ENCODE measurements around the gene TUBB2B.
"Not testable (repeated sequence)": the region's sequence is repeated elsewhere in the genome, so short reads cannot be mapped to it uniquely, and the experiment has no call there.

Gene TUBB2B

DNA sequence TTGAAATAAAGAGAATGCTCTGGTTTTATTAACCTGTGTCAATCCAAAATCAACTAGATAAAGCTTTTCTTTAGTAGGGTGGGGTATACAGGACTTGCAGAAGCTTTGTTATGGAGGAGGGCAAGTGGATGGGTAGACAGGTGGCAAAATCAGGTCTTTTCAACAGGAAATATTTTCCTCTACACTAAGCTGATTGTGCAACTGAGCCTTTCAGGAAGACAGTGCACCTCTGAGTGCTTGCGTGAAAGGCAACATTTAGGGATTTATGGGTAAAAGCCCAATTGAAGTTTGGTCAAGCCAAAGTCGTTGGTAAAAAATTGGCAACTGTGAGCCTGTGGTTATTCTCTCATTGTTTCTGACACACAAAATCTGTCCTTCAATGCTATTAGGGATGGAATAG, 46.3 kb downstream of the TUBB2B start:
- DNase-seq, result no peak
- Histone ChIP-seq H3K27me3 (replicated peaks) (no peaks in the 10 kb centered on the region), H3K36me3 (replicated peaks) (no peaks in the 10 kb centered on the region), H3K27ac (no peak overlapping the region), H3K4me3 (ENCODE audit: low read depth, low read length) (no peak overlapping the region)
- TF ChIP-seq, protein P1, sequence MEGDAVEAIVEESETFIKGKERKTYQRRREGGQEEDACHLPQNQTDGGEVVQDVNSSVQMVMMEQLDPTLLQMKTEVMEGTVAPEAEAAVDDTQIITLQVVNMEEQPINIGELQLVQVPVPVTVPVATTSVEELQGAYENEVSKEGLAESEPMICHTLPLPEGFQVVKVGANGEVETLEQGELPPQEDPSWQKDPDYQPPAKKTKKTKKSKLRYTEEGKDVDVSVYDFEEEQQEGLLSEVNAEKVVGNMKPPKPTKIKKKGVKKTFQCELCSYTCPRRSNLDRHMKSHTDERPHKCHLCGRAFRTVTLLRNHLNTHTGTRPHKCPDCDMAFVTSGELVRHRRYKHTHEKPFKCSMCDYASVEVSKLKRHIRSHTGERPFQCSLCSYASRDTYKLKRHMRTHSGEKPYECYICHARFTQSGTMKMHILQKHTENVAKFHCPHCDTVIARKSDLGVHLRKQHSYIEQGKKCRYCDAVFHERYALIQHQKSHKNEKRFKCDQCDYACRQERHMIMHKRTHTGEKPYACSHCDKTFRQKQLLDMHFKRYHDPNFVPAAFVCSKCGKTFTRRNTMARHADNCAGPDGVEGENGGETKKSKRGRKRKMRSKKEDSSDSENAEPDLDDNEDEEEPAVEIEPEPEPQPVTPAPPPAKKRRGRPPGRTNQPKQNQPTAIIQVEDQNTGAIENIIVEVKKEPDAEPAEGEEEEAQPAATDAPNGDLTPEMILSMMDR (IDR thresholded peaks at IDR 0.05; ENCODE audit: low read depth, low read length, missing control alignments), result no peak
- in situ Hi-C loops (cut with HindIII; ENCODE audit: low pct_ligation_motif_present, low sequenced_read_pairs), result no loop called here

DNA sequence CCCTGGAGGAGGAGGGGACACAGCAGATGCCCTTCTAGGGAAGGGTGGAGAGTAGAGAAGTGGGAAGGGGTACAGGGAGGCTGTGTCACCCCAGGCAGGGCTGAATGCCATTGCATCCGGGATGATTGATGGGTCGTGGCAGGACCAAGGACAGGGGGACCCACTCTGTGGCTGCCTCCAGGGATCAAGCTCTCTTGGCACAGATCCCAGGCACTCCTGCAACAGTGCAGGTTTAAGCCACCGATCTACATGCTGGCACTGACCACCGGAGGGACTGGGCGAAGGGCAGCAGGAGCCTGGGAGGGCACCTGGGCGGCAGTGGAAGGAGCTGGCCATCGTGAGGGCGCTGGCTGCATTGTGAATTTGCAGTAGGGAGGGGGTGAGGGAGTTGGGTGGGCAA, 47.5 kb downstream of the TUBB2B start:
- peak overlapping the region; percentile 47 for H3K4me3 ChIP-seq (ENCODE audit: low read depth, low read length)
- H3K36me3 ChIP-seq (replicated peaks); H3K27ac ChIP-seq; H3K27me3 ChIP-seq (replicated peaks); in situ Hi-C loops (cut with HindIII; ENCODE audit: low pct_ligation_motif_present, low sequenced_read_pairs); DNase-seq: not testable (repeated sequence)

DNA sequence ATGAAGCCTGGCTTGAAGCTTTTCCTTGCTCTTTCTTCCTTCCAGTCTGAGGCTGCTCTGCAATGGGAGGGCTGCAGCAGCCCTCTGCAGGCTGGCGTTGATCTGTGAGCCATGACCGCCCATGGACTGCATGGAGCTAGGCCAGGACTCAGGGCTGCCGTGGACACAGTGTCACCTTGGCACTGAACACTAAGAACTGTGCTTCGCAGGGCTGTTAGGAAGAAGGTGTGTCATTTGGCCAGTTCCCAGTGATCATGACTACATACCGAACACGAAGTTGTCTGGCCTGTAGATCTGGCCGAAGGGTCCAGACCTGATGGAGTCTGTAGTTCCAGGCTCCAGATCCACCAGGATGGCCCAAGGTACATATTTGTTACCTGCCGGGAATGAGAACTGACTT, 48.8 kb downstream of the TUBB2B start:
- DNase-seq; in situ Hi-C loops (cut with HindIII; ENCODE audit: low pct_ligation_motif_present, low sequenced_read_pairs); H3K27me3 ChIP-seq (replicated peaks); H3K27ac ChIP-seq; H3K36me3 ChIP-seq (replicated peaks); H3K4me3 ChIP-seq (ENCODE audit: low read depth, low read length): not testable (repeated sequence)

DNA sequence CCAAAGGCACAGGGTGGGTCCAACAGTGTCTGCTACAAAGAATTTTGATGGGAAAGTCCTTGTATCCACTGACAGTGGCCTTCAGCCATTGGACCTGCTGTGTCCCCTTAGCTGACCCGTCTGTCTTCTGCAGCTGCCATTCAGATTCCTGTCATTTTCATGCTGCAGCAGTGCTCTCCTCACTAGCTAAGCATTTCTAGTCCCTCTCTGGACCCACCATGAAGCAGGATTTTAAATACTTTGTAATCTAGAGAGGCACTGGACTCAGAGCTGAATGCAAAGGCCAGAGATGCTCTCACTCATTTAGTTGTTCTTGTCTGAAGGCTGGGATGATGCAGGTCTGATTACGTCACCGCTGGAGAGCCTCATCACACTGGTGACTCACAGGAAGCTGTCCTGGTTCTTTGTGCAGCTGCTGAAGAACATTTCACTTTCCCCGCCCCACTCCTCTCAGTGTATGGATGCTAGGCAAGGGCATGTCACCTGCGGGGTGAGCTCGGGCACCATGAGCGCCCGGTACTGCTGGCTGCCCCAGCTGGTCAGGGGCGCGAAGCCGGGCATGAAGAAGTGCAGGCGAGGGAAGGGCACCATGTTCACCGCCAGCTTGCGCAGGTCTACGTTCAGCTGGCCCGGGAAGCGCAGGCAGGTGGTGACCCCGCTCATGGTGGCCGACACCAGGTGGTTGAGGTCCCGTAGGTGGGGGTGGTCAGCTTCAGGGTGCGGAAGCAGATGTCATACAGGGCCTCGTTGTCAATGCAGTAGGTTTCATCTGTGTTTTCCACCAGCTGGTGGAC, 50.7 kb downstream of the TUBB2B start:
- DNase-seq, result peak; percentile 96
- no peaks in the 10 kb centered on the region for H3K27me3 ChIP-seq (replicated peaks)
- in situ Hi-C loops (cut with HindIII; ENCODE audit: low pct_ligation_motif_present, low sequenced_read_pairs), result no loop called here

DNA sequence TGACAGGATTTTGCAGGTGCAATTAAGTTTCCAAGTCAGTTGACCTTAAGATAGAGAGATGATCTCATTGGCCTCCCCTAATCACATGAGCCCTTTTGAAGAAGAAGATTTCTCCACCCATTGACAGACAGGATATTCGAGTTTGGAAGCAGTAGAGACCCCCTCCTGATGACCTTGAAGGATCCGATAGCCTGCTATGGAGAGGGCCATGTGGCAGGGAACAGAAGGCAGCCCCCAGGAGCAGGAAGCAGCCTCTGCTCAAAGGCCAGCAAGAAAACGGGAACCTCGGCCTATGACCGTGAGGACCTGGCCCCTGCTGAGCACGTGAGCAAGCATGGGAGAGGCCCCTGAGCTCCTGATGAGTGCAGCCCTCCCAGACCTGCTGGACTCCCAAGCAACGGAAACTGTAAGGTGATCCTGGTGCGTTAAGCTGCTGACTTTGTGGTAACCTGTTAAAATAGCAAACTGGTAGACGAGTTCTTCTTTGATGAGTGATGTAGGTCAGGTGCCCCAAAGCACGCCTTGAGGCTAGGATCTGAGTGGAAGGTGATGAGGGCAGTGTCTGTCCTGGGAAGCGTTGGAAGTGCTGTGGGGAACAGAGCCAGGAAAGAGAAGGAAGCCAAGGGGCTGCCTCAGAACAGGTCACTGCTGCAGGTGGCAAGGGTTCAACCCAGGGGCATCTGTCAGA, 51.6 kb downstream of the TUBB2B start:
- DNase-seq, result no peak
- TF ChIP-seq, protein P1 (IDR thresholded peaks at IDR 0.05; ENCODE audit: low read depth, low read length, missing control alignments), result no peak
- Histone ChIP-seq H3K27ac (no peak overlapping the region), H3K36me3 (replicated peaks) (no peaks in the 10 kb centered on the region), H3K27me3 (replicated peaks) (no peaks in the 10 kb centered on the region), H3K4me3 (ENCODE audit: low read depth, low read length) (no peak overlapping the region)
- in situ Hi-C loops (cut with HindIII; ENCODE audit: low pct_ligation_motif_present, low sequenced_read_pairs), result no loop called here

More for the DNA sequence above, 50.7 kb downstream of the TUBB2B start:
- no peaks in the 10 kb centered on the region for H3K36me3 ChIP-seq (replicated peaks)
- H3K4me3 ChIP-seq (ENCODE audit: low read depth, low read length), result no peak overlapping the region
- TF ChIP-seq, protein P1 (IDR thresholded peaks at IDR 0.05; ENCODE audit: low read depth, low read length, missing control alignments), result no peak
- no peak overlapping the region for H3K27ac ChIP-seq
